Smooth muscle cell (in vitro differentiated cells): ENCODE measurements around the gene ACO1. TPM values are rescaled to one million over a fixed set of nuclear protein-coding genes. Genes with fewer than 3 reads are reported as not detected.

Source experiments
- DNase-seq: peaks from one replicate; lab custom pipeline; 2025; ENCODE audit not compliant: unreplicated experiment; lab: John Stamatoyannopoulos, UW
- H2AFZ ChIP-seq: fragments of 200-600 bp; sonication (generic); 2 replicates; pipeline ENCODE4 v1.6.0; 2016; ENCODE audit warnings: antibody characterized with exemption, low read depth, mild to moderate bottlenecking
- H3F3A ChIP-seq: fragments of 200-600 bp; sonication (generic); 2 replicates; pipeline ENCODE4 v1.6.0; 2017; ENCODE audit warnings: antibody characterized with exemption, low read depth
- H3K27ac ChIP-seq: fragments of 200-600 bp; sonication (generic); 2 replicates; pipeline ENCODE4 v1.5.1; 2016; ENCODE audit warnings: low read depth, mild to moderate bottlenecking
- H3K27me3 ChIP-seq: fragments of 200-600 bp; sonication (generic); 2 replicates; pipeline ENCODE4 v1.6.1; 2016; ENCODE audit warnings: low read depth, mild to moderate bottlenecking
- H3K36me3 ChIP-seq: fragments of 200-600 bp; sonication (generic); 2 replicates; pipeline ENCODE4 v1.5.1; 2016; ENCODE audit warnings: low read depth
- H3K4me1 ChIP-seq: fragments of 200-600 bp; sonication (generic); 2 replicates; pipeline ENCODE4 v1.5.1; 2016; ENCODE audit warnings: low read depth
- H3K4me2 ChIP-seq: fragments of 200-600 bp; sonication (generic); 2 replicates; pipeline ENCODE4 v1.6.0; 2016; ENCODE audit warnings: mild to moderate bottlenecking
- H3K4me3 ChIP-seq: fragments of 200-600 bp; sonication (generic); 2 replicates; pipeline ENCODE4 v1.5.1; 2016; ENCODE audit warnings: mild to moderate bottlenecking
- H3K79me2 ChIP-seq: fragments of 200-600 bp; sonication (generic); 2 replicates; pipeline ENCODE4 v1.6.0; 2016; ENCODE audit warnings: low read depth, mild to moderate bottlenecking
- H3K9ac ChIP-seq: fragments of 200-600 bp; sonication (generic); 2 replicates; pipeline ENCODE4 v1.6.0; 2016; ENCODE audit warnings: low read depth
- H3K9me3 ChIP-seq: fragments of 200-600 bp; sonication (generic); replicated peaks from 2 replicates; pipeline ENCODE4 v1.5.1; 2016; ENCODE audit warnings: low read depth
- H4K20me1 ChIP-seq: fragments of 200-600 bp; sonication (generic); 2 replicates; pipeline ENCODE4 v1.6.0; 2016; ENCODE audit warnings: low read depth
- WGBS: methylation state at CpG from one replicate; pipeline ENCODE4 v1.1.7; 2016; ENCODE audit warnings: low lambda C conversion rate; 5-methylcytosine and 5-hydroxymethylcytosine counted together
- polyA plus RNA-seq: library from polyadenylated mRNA; unstranded; fragments of >200 nt; fragmentation: Nextera tagmentation; extraction: Ambion mirVana; gene quantifications from 2 replicates; pipeline ENCODE4 v1.2.1, GENCODE V29; 2016
- total RNA-seq: library from RNA; depleted of rRNA; stranded (reverse); fragments of >200 nt; gene quantifications from 2 replicates; pipeline ENCODE4 v1.2.3, GENCODE V29; 2014
- TF ChIP-seq, protein P1 (sequence below): fragments of 200-600 bp; sonication (generic); IDR thresholded peaks from 2 replicates; pipeline ENCODE4 v1.5.1; 2017; ENCODE audit warnings: borderline replicate concordance, mild to moderate bottlenecking, antibody characterized with exemption; ENCODE audit not compliant: insufficient read depth, poor library complexity, severe bottlenecking

ACO1 gene
- total and polyA plus RNA-seq, 2 experiments from 2014 or later: 72.3 to 74.4 TPM

DNA sequence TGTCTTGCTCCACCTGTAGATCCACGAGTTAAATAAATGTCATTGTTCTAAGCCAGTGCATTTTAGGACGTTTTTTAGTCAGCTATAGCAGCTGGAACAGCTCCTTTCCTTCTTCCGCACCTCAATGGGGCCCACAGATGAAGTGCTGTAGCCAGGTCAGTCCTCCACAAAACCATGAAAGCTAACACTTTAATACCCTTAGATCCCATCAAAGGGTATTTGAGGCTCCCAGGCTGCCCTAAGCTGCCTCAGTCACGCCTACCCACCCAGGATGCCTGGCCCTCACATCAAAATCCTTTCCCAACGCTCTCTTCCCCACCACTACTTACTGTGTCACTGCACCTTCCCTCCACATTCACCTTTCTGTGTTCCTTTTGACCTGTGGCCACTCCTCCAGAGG, 44.1 kb upstream of the ACO1 start:
- TF ChIP-seq, protein P1, sequence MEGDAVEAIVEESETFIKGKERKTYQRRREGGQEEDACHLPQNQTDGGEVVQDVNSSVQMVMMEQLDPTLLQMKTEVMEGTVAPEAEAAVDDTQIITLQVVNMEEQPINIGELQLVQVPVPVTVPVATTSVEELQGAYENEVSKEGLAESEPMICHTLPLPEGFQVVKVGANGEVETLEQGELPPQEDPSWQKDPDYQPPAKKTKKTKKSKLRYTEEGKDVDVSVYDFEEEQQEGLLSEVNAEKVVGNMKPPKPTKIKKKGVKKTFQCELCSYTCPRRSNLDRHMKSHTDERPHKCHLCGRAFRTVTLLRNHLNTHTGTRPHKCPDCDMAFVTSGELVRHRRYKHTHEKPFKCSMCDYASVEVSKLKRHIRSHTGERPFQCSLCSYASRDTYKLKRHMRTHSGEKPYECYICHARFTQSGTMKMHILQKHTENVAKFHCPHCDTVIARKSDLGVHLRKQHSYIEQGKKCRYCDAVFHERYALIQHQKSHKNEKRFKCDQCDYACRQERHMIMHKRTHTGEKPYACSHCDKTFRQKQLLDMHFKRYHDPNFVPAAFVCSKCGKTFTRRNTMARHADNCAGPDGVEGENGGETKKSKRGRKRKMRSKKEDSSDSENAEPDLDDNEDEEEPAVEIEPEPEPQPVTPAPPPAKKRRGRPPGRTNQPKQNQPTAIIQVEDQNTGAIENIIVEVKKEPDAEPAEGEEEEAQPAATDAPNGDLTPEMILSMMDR: no peak
- H3K36me3 ChIP-seq: no peaks in the 10 kb centered on the region
- H3K4me1 ChIP-seq: peaks cover 24% of the 10 kb centered on the region
- no peak overlapping the region for H3K4me2 ChIP-seq
- no peak overlapping the region for H3K4me3 ChIP-seq
- H4K20me1 ChIP-seq: no peaks in the 10 kb centered on the region
- H2AFZ ChIP-seq: no peak overlapping the region
- no peaks in the 10 kb centered on the region for H3F3A ChIP-seq
- H3K27ac ChIP-seq: no peak overlapping the region
- H3K79me2 ChIP-seq: no peaks in the 10 kb centered on the region
- no peaks in the 10 kb centered on the region for H3K27me3 ChIP-seq
- no peak overlapping the region for H3K9ac ChIP-seq
- no peaks in the 10 kb centered on the region for H3K9me3 ChIP-seq
- WGBS: 64% methylated on average over 5 of the region's 5 CpGs
- DNase-seq: no peak

DNA sequence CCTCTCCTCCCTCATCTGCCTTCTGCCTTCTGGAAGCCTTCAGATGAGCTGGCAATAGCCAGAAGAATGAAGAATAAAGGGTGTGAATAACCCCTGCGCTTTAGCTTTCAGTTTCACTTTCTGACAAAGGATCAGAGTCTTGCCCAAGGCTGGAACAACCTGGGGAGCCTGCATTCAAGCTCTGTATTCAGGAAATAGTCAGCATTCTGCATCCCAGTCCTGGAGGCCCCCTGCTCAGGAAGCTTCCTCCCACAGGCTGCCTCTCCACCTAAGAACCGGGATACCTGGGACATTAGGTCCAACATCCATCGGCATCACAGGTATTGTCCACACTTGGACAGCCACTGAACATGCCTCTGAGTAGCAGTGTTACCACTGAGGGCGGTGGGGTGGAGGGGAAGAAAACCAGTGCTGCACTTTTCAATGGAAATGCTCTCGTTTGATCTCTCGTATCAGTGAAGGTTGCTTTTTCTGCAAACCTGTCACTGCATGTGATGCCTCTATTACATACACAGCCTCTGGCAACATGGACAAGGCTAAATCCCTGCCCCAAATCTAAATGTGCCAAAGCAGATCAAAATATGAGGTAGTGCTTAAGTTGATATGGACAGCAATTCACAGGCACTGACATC, 39.8 kb upstream of the ACO1 start:
- Histone ChIP-seq H3K27me3 (no peaks in the 10 kb centered on the region), H3K4me2 (peak overlapping the region; percentile 64), H3K36me3 (no peaks in the 10 kb centered on the region), H3K27ac (no peak overlapping the region), H3K4me3 (peak overlapping the region; percentile 18), H4K20me1 (no peaks in the 10 kb centered on the region), H3K9me3 (no peaks in the 10 kb centered on the region), H3K4me1 (peaks cover 27% of the 10 kb centered on the region), H3K9ac (no peak overlapping the region), H3K79me2 (no peaks in the 10 kb centered on the region), H2AFZ (peak overlapping the region; percentile 76), H3F3A (no peaks in the 10 kb centered on the region)
- 38% methylated on average over 6 of the region's 6 CpGs for WGBS
- no peak for DNase-seq
- TF ChIP-seq, protein P1: no peak

DNA sequence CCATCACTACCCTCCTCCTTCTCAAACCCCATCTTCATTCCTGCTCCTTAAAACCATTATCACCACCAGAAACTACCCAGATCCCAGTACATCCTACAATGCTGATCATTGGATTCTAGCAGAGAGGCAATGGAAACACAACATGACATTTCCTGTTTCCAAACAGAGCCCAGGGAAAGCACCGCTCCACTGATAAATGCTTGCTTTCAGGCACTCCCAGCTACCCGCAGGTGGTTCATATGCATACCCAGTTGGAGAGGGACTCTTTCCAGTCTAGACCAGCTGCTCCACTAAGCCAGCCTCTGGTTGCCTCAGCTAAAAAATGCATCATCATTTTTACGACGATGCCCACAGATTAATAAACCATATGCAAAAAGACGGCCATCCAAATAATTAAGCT, 39.2 kb upstream of the ACO1 start:
- no peak overlapping the region for H3K9ac ChIP-seq
- H2AFZ ChIP-seq: no peak overlapping the region
- WGBS: 36% methylated on average over 5 of the region's 5 CpGs
- no peak overlapping the region for H3K27ac ChIP-seq
- no peak for DNase-seq
- no peaks in the 10 kb centered on the region for H3K36me3 ChIP-seq
- H4K20me1 ChIP-seq: no peaks in the 10 kb centered on the region
- no peaks in the 10 kb centered on the region for H3K79me2 ChIP-seq
- no peak overlapping the region for H3K4me2 ChIP-seq
- H3K27me3 ChIP-seq: no peaks in the 10 kb centered on the region
- H3F3A ChIP-seq: no peaks in the 10 kb centered on the region
- no peaks in the 10 kb centered on the region for H3K9me3 ChIP-seq
- TF ChIP-seq, protein P1: no peak
- H3K4me1 ChIP-seq: peaks cover 27% of the 10 kb centered on the region
- no peak overlapping the region for H3K4me3 ChIP-seq

DNA sequence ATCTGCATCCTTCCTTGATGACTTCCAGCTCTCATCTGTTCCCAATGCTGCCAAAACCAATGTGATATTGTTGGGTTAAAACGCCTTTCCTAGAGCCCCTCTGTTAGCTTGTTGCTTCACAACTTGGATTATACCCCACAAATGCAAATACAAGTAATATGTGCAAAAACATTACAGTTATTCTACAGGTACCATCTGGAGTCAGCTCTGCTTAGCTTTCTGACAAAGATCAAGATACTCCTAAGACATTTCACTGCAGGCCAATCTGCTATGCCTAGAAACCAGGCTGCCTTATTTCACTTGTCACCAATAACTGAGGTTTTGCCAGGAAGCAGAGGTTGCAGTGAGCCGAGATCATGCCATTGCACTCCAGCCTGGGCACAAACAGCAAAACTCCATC, 36.9 kb upstream of the ACO1 start:
- no peak overlapping the region for H3K4me3 ChIP-seq
- H3F3A ChIP-seq: no peaks in the 10 kb centered on the region
- H3K79me2 ChIP-seq: no peaks in the 10 kb centered on the region
- no peak for DNase-seq
- TF ChIP-seq, protein P1: no peak
- H3K4me1 ChIP-seq: peaks cover 20% of the 10 kb centered on the region
- H4K20me1 ChIP-seq: no peaks in the 10 kb centered on the region
- no peaks in the 10 kb centered on the region for H3K36me3 ChIP-seq
- 81% methylated on average over 2 of the region's 2 CpGs for WGBS
- H3K9ac ChIP-seq: no peak overlapping the region
- H3K4me2 ChIP-seq: no peak overlapping the region
- H3K27me3 ChIP-seq: no peaks in the 10 kb centered on the region
- H3K27ac ChIP-seq: no peak overlapping the region
- no peak overlapping the region for H2AFZ ChIP-seq
- H3K9me3 ChIP-seq: no peaks in the 10 kb centered on the region
